ENCODE results near the gene BACH2.
A peak's percentile ranks its signal among the peaks of the same experiment; 100 is the strongest.

Gene BACH2

DNA sequence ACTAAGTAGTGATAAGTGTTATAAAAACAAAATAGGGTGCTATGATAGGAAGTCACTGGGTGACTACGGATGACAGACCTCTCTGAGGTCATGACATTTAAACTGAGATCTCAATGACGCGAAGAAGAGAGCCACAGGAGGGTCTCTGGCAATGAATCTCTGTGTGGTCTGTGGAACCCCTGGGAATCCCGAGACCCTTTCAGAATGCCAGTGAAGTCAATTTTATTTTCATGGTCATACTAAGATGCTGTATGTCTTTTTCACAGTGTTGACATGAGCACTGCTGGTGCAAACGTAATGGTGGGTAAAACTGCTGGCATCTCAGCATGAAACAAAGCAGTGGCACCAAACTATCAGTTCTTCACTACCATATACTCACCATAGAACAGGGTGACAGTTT is 247.3 kb downstream of the BACH2 start:
- Histone ChIP-seq H4K91ac (ENCODE audit: low read depth, low read length, poor library complexity) (no peak overlapping the region), H2BK5ac (ENCODE audit: low read length) (no peak overlapping the region), H3K27ac (replicated peaks; ENCODE audit: low read length) (no peak overlapping the region), H3K4ac (ENCODE audit: low read length) (no peak overlapping the region), H4K8ac (ENCODE audit: low read depth, low read length) (no peak overlapping the region), H3K4me1 (ENCODE audit: control insufficient read depth in 2 of 2, insufficient read depth in 1 of 2, low read depth in 1 of 2, low read length in 2 of 2) (peaks cover 0 to 3% of the 10 kb centered on the region in 2 donors), H2BK15ac (ENCODE audit: low read length) (no peak overlapping the region), H3K4me2 (ENCODE audit: insufficient read depth, low read length, poor library complexity, severe bottlenecking) (no peak overlapping the region), H3K79me1 (ENCODE audit: low read depth, low read length) (no peaks in the 10 kb centered on the region), H3K9me3 (replicated peaks in 1 of 2; ENCODE audit: control insufficient read depth in 2 of 2, insufficient read depth in 1 of 2, low read depth in 1 of 2, low read length in 2 of 2) (peaks cover 3 to 19% of the 10 kb centered on the region in 2 donors), H3K14ac (ENCODE audit: low read length) (no peak overlapping the region), H2AFZ (ENCODE audit: low read length) (no peak overlapping the region), H3K9ac (ENCODE audit: low read depth, low read length, poor library complexity) (no peak overlapping the region), H2AK5ac (ENCODE audit: low read depth, low read length) (no peak overlapping the region), H3K18ac (ENCODE audit: low read length) (no peak overlapping the region), H3K4me3 (ENCODE audit: low read length in 2 of 2) (no peak overlapping the region), H2BK120ac (ENCODE audit: low read depth, low read length) (no peak overlapping the region), H3K23ac (ENCODE audit: low read depth, low read length, poor library complexity) (no peak overlapping the region), H3K36me3 (replicated peaks in 1 of 2; ENCODE audit: control insufficient read depth in 2 of 2, insufficient read depth in 2 of 2, low read length in 2 of 2) (no peaks in the 10 kb centered on the region), H2BK12ac (ENCODE audit: low read length) (no peak overlapping the region), H3K27me3 (ENCODE audit: control insufficient read depth in 3 of 3, insufficient read depth in 3 of 3, low read depth in 1 of 3, low read length in 3 of 3) (no peaks in the 10 kb centered on the region)
- no peak for DNase-seq (ENCODE audit: low spot score)
- WGBS, 2 donors (ENCODE audit: extremely low coverage in 2 of 2, insufficient read length in 2 of 2, insufficient replicate concordance in 1 of 2) = no CpG with 5 or more reads among the region's 5 CpGs

DNA sequence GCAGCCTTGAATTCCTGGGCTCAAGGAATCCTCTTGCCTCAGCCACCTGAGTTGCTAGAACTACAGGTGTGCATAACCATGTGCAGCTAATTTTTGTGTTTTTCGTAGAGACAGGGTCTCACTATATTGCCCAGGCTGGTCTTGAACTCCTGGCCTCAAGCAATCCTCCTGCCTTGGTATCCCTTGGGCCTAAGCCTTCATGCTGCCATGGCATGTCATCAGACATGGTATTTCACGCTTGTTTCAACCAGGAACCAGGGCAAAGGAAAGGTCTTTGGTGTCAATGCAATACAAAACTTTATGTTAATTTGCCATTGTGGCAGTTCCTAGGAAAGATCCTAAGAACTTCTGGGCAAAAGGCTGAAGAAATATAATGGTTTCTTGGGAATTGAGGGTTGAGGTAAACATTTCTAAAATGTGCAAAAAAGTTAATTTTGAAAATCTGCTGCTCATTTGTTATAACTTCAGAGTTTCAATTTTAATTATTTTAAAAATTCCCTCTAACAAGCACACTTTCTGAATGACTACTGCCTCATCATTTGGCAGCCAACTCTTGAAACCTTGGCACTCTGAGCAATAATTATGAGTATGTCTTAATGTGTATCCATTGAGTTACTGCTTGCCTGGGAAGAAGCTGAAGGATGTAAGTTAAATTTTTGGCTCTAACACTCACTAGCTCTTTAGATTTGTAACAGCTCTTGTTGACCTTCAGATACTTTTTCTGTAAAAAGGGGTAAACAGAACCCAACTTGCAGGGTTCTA is 248.3 kb downstream of the BACH2 start:
- Histone ChIP-seq H3K4ac (ENCODE audit: low read length) (no peak overlapping the region), H3K14ac (ENCODE audit: low read length) (no peak overlapping the region), H3K23ac (ENCODE audit: low read depth, low read length, poor library complexity) (no peak overlapping the region), H2AFZ (ENCODE audit: low read length) (no peak overlapping the region), H3K4me1 (ENCODE audit: control insufficient read depth in 2 of 2, insufficient read depth in 1 of 2, low read depth in 1 of 2, low read length in 2 of 2) (peaks cover 0 to 3% of the 10 kb centered on the region in 2 donors), H4K8ac (ENCODE audit: low read depth, low read length) (no peak overlapping the region), H2BK15ac (ENCODE audit: low read length) (no peak overlapping the region), H3K79me1 (ENCODE audit: low read depth, low read length) (no peaks in the 10 kb centered on the region), H3K36me3 (replicated peaks in 1 of 2; ENCODE audit: control insufficient read depth in 2 of 2, insufficient read depth in 2 of 2, low read length in 2 of 2) (no peaks in the 10 kb centered on the region), H3K9ac (ENCODE audit: low read depth, low read length, poor library complexity) (no peak overlapping the region), H3K18ac (ENCODE audit: low read length) (no peak overlapping the region), H2BK5ac (ENCODE audit: low read length) (no peak overlapping the region), H2BK120ac (ENCODE audit: low read depth, low read length) (no peak overlapping the region), H3K27ac (replicated peaks; ENCODE audit: low read length) (no peak overlapping the region), H3K27me3 (ENCODE audit: control insufficient read depth in 3 of 3, insufficient read depth in 3 of 3, low read depth in 1 of 3, low read length in 3 of 3) (no peaks in the 10 kb centered on the region), H2BK12ac (ENCODE audit: low read length) (no peak overlapping the region), H2AK5ac (ENCODE audit: low read depth, low read length) (no peak overlapping the region), H3K9me3 (replicated peaks in 1 of 2; ENCODE audit: control insufficient read depth in 2 of 2, insufficient read depth in 1 of 2, low read depth in 1 of 2, low read length in 2 of 2) (peaks cover 0 to 11% of the 10 kb centered on the region in 2 donors), H3K4me3 (ENCODE audit: low read length in 2 of 2) (no peak overlapping the region), H3K4me2 (ENCODE audit: insufficient read depth, low read length, poor library complexity, severe bottlenecking) (no peak overlapping the region), H4K91ac (ENCODE audit: low read depth, low read length, poor library complexity) (no peak overlapping the region)
- no CpG with 5 or more reads among the region's 2 CpGs for WGBS, 2 donors (ENCODE audit: extremely low coverage in 2 of 2, insufficient read length in 2 of 2, insufficient replicate concordance in 1 of 2)
- no peak for DNase-seq (ENCODE audit: low spot score)

DNA sequence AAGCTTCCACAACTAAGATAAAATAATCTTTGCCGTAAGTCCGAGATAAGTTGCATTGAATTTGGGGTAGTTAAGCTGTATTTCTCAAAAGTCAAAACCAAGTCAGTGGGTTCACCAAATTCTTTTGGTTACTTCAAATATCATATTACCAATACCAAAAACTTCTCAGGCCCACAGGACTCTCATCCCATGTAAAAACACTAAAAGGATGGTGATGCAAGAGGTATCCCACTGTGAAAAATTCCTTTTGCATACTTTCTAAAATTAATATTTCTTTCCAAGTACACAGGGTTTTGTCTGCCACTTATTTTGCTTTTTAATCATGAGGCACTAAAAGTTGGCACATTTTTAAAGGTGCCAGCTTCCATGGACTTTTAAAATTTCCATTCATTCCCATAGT is 251.1 kb downstream of the BACH2 start:
- Histone ChIP-seq H3K27ac (replicated peaks; ENCODE audit: low read length) (no peak overlapping the region), H2AFZ (ENCODE audit: low read length) (no peak overlapping the region), H2BK120ac (ENCODE audit: low read depth, low read length) (no peak overlapping the region), H2BK12ac (ENCODE audit: low read length) (no peak overlapping the region), H3K18ac (ENCODE audit: low read length) (no peak overlapping the region), H3K14ac (ENCODE audit: low read length) (no peak overlapping the region), H3K9me3 (replicated peaks in 1 of 2; ENCODE audit: control insufficient read depth in 2 of 2, insufficient read depth in 1 of 2, low read depth in 1 of 2, low read length in 2 of 2) (no peaks in the 10 kb centered on the region), H3K79me1 (ENCODE audit: low read depth, low read length) (no peaks in the 10 kb centered on the region), H3K36me3 (replicated peaks in 1 of 2; ENCODE audit: control insufficient read depth in 2 of 2, insufficient read depth in 2 of 2, low read length in 2 of 2) (no peaks in the 10 kb centered on the region), H3K4ac (ENCODE audit: low read length) (no peak overlapping the region), H3K4me1 (ENCODE audit: control insufficient read depth in 2 of 2, insufficient read depth in 1 of 2, low read depth in 1 of 2, low read length in 2 of 2) (peaks cover 0 to 3% of the 10 kb centered on the region in 2 donors), H3K27me3 (ENCODE audit: control insufficient read depth in 3 of 3, insufficient read depth in 3 of 3, low read depth in 1 of 3, low read length in 3 of 3) (no peaks in the 10 kb centered on the region), H3K23ac (ENCODE audit: low read depth, low read length, poor library complexity) (no peak overlapping the region), H4K8ac (ENCODE audit: low read depth, low read length) (no peak overlapping the region), H2AK5ac (ENCODE audit: low read depth, low read length) (no peak overlapping the region), H2BK5ac (ENCODE audit: low read length) (no peak overlapping the region), H3K4me3 (ENCODE audit: low read length in 2 of 2) (no peak overlapping the region), H3K4me2 (ENCODE audit: insufficient read depth, low read length, poor library complexity, severe bottlenecking) (no peak overlapping the region), H4K91ac (ENCODE audit: low read depth, low read length, poor library complexity) (no peak overlapping the region), H2BK15ac (ENCODE audit: low read length) (no peak overlapping the region), H3K9ac (ENCODE audit: low read depth, low read length, poor library complexity) (no peak overlapping the region)
- WGBS, 2 donors (ENCODE audit: extremely low coverage in 2 of 2, insufficient read length in 2 of 2, insufficient replicate concordance in 1 of 2) = no CpG with 5 or more reads among the region's 2 CpGs
- DNase-seq (ENCODE audit: low spot score) = no peak

GRCh38 chr6:90044833-90045381 is 251.7 kb downstream of the BACH2 start:
- H3K9me3 ChIP-seq (replicated peaks in 1 of 2; ENCODE audit: control insufficient read depth in 2 of 2, insufficient read depth in 1 of 2, low read depth in 1 of 2, low read length in 2 of 2) = no peaks in the 10 kb centered on the region
- H2BK12ac ChIP-seq (ENCODE audit: low read length) = no peak overlapping the region
- H3K27ac ChIP-seq (replicated peaks; ENCODE audit: low read length) = no peak overlapping the region
- no peak overlapping the region for H2BK120ac ChIP-seq (ENCODE audit: low read depth, low read length)
- no peak overlapping the region for H3K4ac ChIP-seq (ENCODE audit: low read length)
- peak overlapping the region; percentile 61 for H3K14ac ChIP-seq (ENCODE audit: low read length)
- no peak overlapping the region for H3K23ac ChIP-seq (ENCODE audit: low read depth, low read length, poor library complexity)
- no peaks in the 10 kb centered on the region for H3K27me3 ChIP-seq (ENCODE audit: control insufficient read depth in 3 of 3, insufficient read depth in 3 of 3, low read depth in 1 of 3, low read length in 3 of 3)
- no peak overlapping the region for H3K4me2 ChIP-seq (ENCODE audit: insufficient read depth, low read length, poor library complexity, severe bottlenecking)
- H3K9ac ChIP-seq (ENCODE audit: low read depth, low read length, poor library complexity) = no peak overlapping the region
- H3K36me3 ChIP-seq (replicated peaks in 1 of 2; ENCODE audit: control insufficient read depth in 2 of 2, insufficient read depth in 2 of 2, low read length in 2 of 2) = no peaks in the 10 kb centered on the region
- H2BK15ac ChIP-seq (ENCODE audit: low read length) = no peak overlapping the region
- H3K4me1 ChIP-seq (ENCODE audit: control insufficient read depth in 2 of 2, insufficient read depth in 1 of 2, low read depth in 1 of 2, low read length in 2 of 2) = peaks cover 0 to 3% of the 10 kb centered on the region in 2 donors
- no peak overlapping the region for H2BK5ac ChIP-seq (ENCODE audit: low read length)
- H2AK5ac ChIP-seq (ENCODE audit: low read depth, low read length) = no peak overlapping the region
- no peak overlapping the region for H3K18ac ChIP-seq (ENCODE audit: low read length)
- no peak overlapping the region for H3K4me3 ChIP-seq (ENCODE audit: low read length in 2 of 2)
- no peak overlapping the region for H4K91ac ChIP-seq (ENCODE audit: low read depth, low read length, poor library complexity)
- no peak overlapping the region for H2AFZ ChIP-seq (ENCODE audit: low read length)
- H3K79me1 ChIP-seq (ENCODE audit: low read depth, low read length) = no peaks in the 10 kb centered on the region
- DNase-seq (ENCODE audit: low spot score) = no peak
- no peak overlapping the region for H4K8ac ChIP-seq (ENCODE audit: low read depth, low read length)
- no CpG with 5 or more reads among the region's 3 CpGs for WGBS, 2 donors (ENCODE audit: extremely low coverage in 2 of 2, insufficient read length in 2 of 2, insufficient replicate concordance in 1 of 2)
